Measurements from ENCODE around the gene TMEM217.

Gene TMEM217

DNA sequence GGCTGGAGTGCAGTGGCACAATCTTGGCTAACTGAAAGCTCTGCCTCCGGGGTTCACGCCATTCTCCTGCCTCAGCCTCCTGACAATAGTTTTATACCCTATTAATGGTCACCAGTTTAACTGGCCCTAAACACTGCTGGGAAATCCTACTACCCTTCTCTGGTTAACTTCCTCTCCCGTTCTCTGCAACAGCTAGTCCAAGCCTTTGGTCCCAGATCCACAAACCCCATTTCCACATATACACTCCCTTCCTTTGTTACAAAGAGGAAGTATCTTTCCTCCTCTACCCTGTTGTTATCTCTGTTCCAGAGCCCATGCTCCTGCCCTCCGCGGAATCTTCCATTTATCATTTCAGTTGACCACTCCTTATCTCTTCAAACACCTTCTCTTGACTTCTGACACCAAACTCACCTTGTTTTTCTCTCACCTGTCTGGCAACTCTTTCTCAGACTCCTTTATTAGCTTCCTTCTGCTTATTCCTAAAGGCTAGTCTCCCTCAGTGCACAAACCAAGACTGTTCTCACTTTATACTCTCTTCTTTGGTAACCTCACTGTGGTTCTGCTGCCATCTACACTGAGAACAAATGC lies 25.4 kb downstream of the TMEM217 start:
- no peaks in the 10 kb centered on the region for H3K9me3 ChIP-seq (ENCODE audit: control insufficient read depth, low read length)
- H3K27me3 ChIP-seq (replicated peaks; ENCODE audit: control insufficient read depth, insufficient read depth, low read length) = no peaks in the 10 kb centered on the region
- H3K9ac ChIP-seq (ENCODE audit: low read length) = no peak overlapping the region
- no peak overlapping the region for H3K4me3 ChIP-seq (ENCODE audit: low read length)
- H3K4me1 ChIP-seq (ENCODE audit: control insufficient read depth, insufficient read depth, low read length) = no peaks in the 10 kb centered on the region
- DNase-seq (ENCODE audit: low read depth) = no peak
- no peaks in the 10 kb centered on the region for H3K36me3 ChIP-seq (ENCODE audit: control insufficient read depth, insufficient read depth, low read length, severe bottlenecking)

DNA sequence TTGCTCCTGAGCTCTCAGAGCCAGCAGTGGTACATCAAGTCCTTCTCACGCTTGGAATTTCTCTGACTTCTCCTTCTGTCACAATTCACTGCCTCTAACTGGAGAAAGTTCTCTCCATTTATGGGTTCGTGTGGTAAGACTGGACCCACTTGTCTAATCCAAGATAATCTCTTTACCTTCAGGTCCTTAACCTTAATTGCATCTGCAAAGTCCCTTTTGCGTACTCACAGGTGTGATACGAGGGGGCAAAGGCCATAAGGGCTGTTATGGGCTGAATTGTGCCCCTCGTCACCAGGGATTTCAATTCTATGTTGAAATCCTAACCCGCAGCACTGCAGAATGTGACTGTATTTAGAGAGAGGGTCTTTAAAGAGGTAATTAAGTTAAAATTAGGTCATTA lies 27.8 kb downstream of the TMEM217 start:
- H3K9ac ChIP-seq (ENCODE audit: low read length) = no peak overlapping the region
- DNase-seq (ENCODE audit: low read depth) = no peak

DNA sequence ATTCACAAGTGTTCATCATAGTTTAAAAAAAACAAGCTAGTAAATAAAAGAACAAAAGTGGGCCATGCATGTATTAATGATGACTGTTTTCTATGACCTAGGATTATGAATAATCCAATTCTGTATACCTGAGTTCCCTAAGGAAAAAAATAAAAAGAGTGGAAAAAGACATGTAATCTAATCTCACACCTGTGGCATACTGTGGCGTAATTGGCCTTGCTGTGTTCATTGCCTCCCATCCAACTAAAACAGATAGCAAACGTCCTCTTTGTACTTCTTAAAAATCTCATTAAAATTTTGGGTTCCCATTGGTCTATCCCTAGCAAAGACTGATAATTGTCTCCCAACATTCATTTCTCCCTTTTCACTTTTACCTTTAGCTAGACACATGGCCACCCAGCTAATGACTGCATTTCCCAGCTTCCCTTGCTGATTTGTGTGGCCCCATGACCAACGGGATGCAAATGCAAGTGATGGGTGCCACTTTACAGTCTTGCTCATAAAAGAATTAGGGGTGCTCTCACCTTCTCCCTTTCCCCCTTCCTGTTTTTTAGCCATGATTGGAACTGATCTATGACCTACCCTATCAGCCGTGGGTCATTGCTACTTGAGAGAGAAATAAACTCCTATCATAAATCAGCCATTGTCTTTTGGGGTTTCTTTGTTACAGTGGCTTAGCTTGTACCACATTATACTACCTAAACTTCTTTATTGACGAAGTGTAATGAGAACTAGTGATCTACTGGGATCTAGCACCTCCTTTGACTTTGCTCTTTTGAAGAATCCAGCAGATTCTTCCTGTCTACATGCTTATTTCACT lies 32.4 kb downstream of the TMEM217 start:
- Histone ChIP-seq H3K27me3 (replicated peaks; ENCODE audit: control insufficient read depth, insufficient read depth, low read length) (no peaks in the 10 kb centered on the region), H3K4me3 (ENCODE audit: low read length) (no peak overlapping the region), H3K4me1 (ENCODE audit: control insufficient read depth, insufficient read depth, low read length) (peaks cover 4% of the 10 kb centered on the region), H3K36me3 (ENCODE audit: control insufficient read depth, insufficient read depth, low read length, severe bottlenecking) (no peaks in the 10 kb centered on the region), H3K9ac (ENCODE audit: low read length) (no peak overlapping the region), H3K9me3 (ENCODE audit: control insufficient read depth, low read length) (no peaks in the 10 kb centered on the region)
- no peak for DNase-seq (ENCODE audit: low read depth)

More for the DNA sequence above, 27.8 kb downstream of the TMEM217 start:
- Histone ChIP-seq H3K27me3 (replicated peaks; ENCODE audit: control insufficient read depth, insufficient read depth, low read length) (no peaks in the 10 kb centered on the region), H3K9me3 (ENCODE audit: control insufficient read depth, low read length) (no peaks in the 10 kb centered on the region), H3K4me1 (ENCODE audit: control insufficient read depth, insufficient read depth, low read length) (no peaks in the 10 kb centered on the region), H3K36me3 (ENCODE audit: control insufficient read depth, insufficient read depth, low read length, severe bottlenecking) (no peaks in the 10 kb centered on the region), H3K4me3 (ENCODE audit: low read length) (no peak overlapping the region)

DNA sequence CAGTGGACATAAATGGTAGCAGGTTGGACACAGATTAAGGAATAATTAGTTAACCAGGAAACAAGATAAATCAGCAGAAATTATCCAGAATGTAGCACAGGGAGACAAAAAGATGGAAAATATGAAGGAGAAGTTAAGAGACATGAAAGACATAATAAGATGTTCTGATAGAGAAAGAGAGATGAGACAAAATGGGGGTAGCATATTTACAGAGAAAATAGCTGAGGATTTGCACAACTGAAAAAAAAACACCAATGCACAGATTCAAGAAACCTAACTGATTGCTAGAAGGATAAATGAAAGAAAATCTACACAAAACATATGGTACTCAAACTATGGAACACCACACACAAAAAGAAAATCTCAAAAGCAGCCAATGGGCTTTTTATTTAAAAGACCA lies 35.0 kb downstream of the TMEM217 start:
- H3K27me3 ChIP-seq (replicated peaks; ENCODE audit: control insufficient read depth, insufficient read depth, low read length) = no peaks in the 10 kb centered on the region
- no peaks in the 10 kb centered on the region for H3K36me3 ChIP-seq (ENCODE audit: control insufficient read depth, insufficient read depth, low read length, severe bottlenecking)
- H3K9me3 ChIP-seq (ENCODE audit: control insufficient read depth, low read length) = no peaks in the 10 kb centered on the region
- peak overlapping the region; percentile 84 for H3K4me3 ChIP-seq (ENCODE audit: low read length)
- DNase-seq (ENCODE audit: low read depth) = no peak
- peak overlapping the region; percentile 68 for H3K9ac ChIP-seq (ENCODE audit: low read length)
- peaks cover 4% of the 10 kb centered on the region for H3K4me1 ChIP-seq (ENCODE audit: control insufficient read depth, insufficient read depth, low read length)

DNA sequence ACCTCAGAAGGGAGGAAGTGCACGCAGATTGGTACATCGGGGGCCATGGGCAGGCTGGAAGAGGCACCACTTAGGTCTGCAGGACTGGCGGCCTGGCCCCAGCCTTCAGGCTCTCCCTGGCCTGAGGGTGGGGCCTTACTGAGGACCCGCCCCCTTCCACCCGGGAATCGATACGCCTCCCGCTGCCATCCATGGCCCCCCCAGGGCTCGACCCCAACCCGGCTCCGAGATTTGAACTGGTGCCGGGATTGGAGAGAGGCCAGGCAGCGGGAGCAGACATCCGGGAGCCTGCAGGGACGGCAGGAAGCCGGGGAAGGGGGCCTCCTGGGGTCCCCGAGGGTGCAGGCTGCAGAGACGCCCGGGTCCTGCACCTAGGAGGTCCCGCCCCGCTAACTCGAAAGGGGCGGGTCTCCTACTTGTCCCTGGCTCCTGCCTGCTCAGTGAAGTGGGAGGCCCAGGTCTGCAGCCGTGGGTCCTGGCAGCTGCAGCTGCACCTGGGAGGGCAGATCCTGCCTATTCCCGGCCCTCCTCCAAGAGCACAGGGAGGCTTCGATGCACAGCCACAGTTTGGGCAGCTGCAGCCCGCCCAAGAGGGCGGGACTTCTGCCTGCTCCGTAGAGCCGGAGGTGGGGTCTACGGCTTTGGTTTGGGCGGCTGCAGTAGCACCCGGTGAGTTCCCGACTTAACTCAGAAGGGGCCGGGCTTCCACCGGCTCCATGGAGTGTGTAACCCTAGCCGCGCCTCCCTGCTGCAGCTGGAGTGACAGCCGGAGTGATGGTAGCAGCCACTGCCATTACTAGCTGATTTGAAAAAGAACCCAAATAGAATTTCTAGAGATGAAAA lies 35.6 kb downstream of the TMEM217 start:
- Histone ChIP-seq H3K9ac (ENCODE audit: low read length) (peak overlapping the region; percentile 68), H3K9me3 (ENCODE audit: control insufficient read depth, low read length) (no peaks in the 10 kb centered on the region), H3K4me1 (ENCODE audit: control insufficient read depth, insufficient read depth, low read length) (peaks cover 4% of the 10 kb centered on the region), H3K4me3 (ENCODE audit: low read length) (peak overlapping the region; percentile 84), H3K36me3 (ENCODE audit: control insufficient read depth, insufficient read depth, low read length, severe bottlenecking) (no peaks in the 10 kb centered on the region), H3K27me3 (replicated peaks; ENCODE audit: control insufficient read depth, insufficient read depth, low read length) (no peaks in the 10 kb centered on the region)
- peak; percentile 77 for DNase-seq (ENCODE audit: low read depth)

DNA sequence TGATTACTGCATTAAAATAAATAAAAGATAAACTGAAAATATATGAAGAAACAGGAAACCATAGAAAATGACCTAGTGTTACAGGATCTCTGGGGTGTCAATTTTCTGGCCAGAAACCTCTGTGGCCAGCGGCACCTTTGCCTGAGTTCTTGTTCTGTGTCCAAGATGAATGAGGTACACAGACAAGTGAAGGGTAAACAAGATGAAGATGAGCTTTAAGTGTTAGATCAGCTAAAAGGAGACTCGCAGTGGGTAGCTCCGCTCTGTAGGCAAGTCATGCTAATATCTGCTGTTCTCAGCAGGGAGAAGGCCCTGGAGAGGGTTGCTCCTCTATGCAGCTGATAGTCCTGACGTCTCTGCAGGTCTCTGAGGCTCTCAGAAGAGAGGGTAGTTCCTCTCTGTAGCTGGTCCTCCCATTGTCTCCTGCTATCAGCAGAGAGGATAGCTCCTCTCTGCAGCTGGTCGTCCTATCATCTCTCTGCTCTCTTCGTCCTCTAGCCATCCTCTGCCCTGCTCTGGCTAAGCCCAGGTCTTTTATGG lies 36.3 kb downstream of the TMEM217 start:
- Histone ChIP-seq H3K4me3 (ENCODE audit: low read length) (peak overlapping the region; percentile 84), H3K9me3 (ENCODE audit: control insufficient read depth, low read length) (no peaks in the 10 kb centered on the region), H3K27me3 (replicated peaks; ENCODE audit: control insufficient read depth, insufficient read depth, low read length) (no peaks in the 10 kb centered on the region), H3K36me3 (ENCODE audit: control insufficient read depth, insufficient read depth, low read length, severe bottlenecking) (no peaks in the 10 kb centered on the region), H3K4me1 (ENCODE audit: control insufficient read depth, insufficient read depth, low read length) (peaks cover 4% of the 10 kb centered on the region), H3K9ac (ENCODE audit: low read length) (no peak overlapping the region)
- DNase-seq (ENCODE audit: low read depth) = no peak

DNA sequence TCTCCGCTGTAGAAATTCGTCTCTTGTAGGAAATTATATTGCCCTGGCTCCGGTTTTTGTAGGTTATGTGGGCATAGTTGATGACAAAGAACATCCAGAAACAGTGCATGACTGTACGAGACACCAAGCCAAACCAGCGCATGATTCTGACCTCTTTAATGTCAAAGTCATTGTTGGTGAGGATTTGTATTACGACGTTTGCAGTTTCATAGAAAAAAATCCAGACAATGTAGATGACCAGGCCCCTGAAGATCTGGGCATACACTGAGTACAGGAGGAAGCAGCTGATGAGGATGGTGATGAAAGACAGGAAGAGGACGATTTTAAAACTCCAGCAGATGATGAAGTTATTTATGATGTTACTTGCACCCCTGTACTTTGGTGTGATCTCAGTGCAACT lies 39.4 kb downstream of the TMEM217 start:
- Histone ChIP-seq H3K36me3 (ENCODE audit: control insufficient read depth, insufficient read depth, low read length, severe bottlenecking) (no peaks in the 10 kb centered on the region), H3K9me3 (ENCODE audit: control insufficient read depth, low read length) (no peaks in the 10 kb centered on the region), H3K4me3 (ENCODE audit: low read length) (no peak overlapping the region), H3K9ac (ENCODE audit: low read length) (no peak overlapping the region), H3K4me1 (ENCODE audit: control insufficient read depth, insufficient read depth, low read length) (peaks cover 4% of the 10 kb centered on the region), H3K27me3 (replicated peaks; ENCODE audit: control insufficient read depth, insufficient read depth, low read length) (no peaks in the 10 kb centered on the region)
- DNase-seq (ENCODE audit: low read depth) = no peak

DNA sequence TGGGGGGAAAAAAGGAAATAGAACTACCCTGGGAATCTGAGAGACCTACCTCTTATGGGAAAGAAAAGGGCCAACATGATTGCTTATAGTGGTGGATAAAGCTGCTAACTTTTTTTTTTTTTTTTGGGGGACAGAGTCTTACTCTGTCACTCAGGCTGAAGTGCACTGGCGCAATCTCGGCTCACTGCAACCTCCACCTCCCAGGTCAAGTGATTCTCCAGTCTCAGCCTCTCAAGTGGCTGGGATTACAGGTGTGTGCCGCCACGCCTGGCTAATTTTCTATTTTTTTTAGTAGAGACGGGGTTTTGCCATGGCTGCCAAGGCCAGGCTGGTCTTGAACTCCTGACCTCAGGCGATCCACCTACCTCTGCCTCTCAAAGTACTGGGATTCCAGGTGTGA lies 39.9 kb downstream of the TMEM217 start:
- no peaks in the 10 kb centered on the region for H3K27me3 ChIP-seq (replicated peaks; ENCODE audit: control insufficient read depth, insufficient read depth, low read length)
- H3K9ac ChIP-seq (ENCODE audit: low read length) = no peak overlapping the region
- DNase-seq (ENCODE audit: low read depth) = no peak
- no peaks in the 10 kb centered on the region for H3K36me3 ChIP-seq (ENCODE audit: control insufficient read depth, insufficient read depth, low read length, severe bottlenecking)
- H3K9me3 ChIP-seq (ENCODE audit: control insufficient read depth, low read length) = no peaks in the 10 kb centered on the region
- no peak overlapping the region for H3K4me3 ChIP-seq (ENCODE audit: low read length)
- peaks cover 4% of the 10 kb centered on the region for H3K4me1 ChIP-seq (ENCODE audit: control insufficient read depth, insufficient read depth, low read length)

DNA sequence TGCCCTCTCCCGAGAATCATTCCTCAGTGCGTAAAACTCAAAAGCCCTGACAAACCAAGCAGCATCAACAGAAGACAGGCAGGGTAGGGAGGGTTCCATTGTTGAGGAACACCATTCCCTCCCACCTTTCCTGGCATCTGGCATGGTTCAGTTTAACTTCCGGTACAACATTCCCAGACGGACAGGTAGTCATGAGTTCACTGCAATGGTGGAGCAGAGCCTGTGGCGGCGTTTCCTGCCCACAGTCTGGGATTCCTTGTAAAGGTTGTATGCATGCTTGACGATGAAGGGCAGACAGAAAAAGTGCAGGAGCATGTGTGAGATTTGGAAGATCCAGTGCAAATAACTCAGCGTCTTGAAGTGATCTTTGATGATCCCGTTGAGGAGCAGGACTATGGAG lies 45.7 kb downstream of the TMEM217 start:
- H3K27me3 ChIP-seq (replicated peaks; ENCODE audit: control insufficient read depth, insufficient read depth, low read length) = peaks cover 6% of the 10 kb centered on the region

DNA sequence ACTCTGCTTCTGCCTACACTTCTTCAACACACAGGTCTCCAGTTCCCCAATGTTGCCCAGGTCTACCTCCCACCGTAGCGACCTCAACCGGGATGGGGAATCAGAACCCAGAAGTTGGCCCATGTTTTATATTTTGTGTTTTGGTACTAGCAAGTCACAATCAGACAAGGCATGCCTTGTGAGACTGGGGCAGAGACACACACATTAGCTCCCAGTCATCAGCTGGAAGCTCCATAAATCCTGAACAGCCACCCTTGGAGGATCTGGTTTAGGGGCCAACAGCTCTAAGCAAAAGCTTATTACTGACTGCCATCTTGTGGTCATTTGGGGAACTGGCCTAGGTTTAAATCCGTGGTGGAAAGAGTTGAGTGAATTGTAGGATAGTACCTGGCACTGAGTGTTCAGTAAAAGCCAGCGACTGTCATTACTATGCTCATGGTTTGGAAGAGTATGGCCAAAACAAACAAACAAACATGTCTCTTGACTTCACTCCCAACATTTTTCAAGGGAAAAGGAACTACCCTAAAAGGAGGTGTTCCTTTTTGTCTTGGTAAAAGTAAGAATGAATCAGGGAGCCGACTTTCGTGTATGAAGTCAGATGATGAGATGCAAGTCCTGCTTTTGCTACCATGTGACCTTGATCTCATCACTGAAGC lies 47.5 kb downstream of the TMEM217 start:
- DNase-seq (ENCODE audit: low read depth) = peak; percentile 92

More for the DNA sequence above, 45.7 kb downstream of the TMEM217 start:
- DNase-seq (ENCODE audit: low read depth) = no peak
- Histone ChIP-seq H3K36me3 (ENCODE audit: control insufficient read depth, insufficient read depth, low read length, severe bottlenecking) (no peaks in the 10 kb centered on the region), H3K9me3 (ENCODE audit: control insufficient read depth, low read length) (no peaks in the 10 kb centered on the region), H3K4me1 (ENCODE audit: control insufficient read depth, insufficient read depth, low read length) (no peaks in the 10 kb centered on the region), H3K4me3 (ENCODE audit: low read length) (no peak overlapping the region), H3K9ac (ENCODE audit: low read length) (no peak overlapping the region)

More for the DNA sequence above, 47.5 kb downstream of the TMEM217 start:
- H3K9ac ChIP-seq (ENCODE audit: low read length) = no peak overlapping the region
- no peaks in the 10 kb centered on the region for H3K36me3 ChIP-seq (ENCODE audit: control insufficient read depth, insufficient read depth, low read length, severe bottlenecking)
- no peaks in the 10 kb centered on the region for H3K9me3 ChIP-seq (ENCODE audit: control insufficient read depth, low read length)
- peaks cover 6% of the 10 kb centered on the region for H3K27me3 ChIP-seq (replicated peaks; ENCODE audit: control insufficient read depth, insufficient read depth, low read length)
- H3K4me1 ChIP-seq (ENCODE audit: control insufficient read depth, insufficient read depth, low read length) = no peaks in the 10 kb centered on the region
- no peak overlapping the region for H3K4me3 ChIP-seq (ENCODE audit: low read length)
